ENCODE data around the gene PPP1R14C. TPM values are rescaled to one million over a fixed set of nuclear protein-coding genes. Genes with fewer than 3 reads are reported as not detected.

The PPP1R14C gene
- total RNA-seq, 2 donors from 2014 or later: 0.95 to 1.3 TPM

DNA sequence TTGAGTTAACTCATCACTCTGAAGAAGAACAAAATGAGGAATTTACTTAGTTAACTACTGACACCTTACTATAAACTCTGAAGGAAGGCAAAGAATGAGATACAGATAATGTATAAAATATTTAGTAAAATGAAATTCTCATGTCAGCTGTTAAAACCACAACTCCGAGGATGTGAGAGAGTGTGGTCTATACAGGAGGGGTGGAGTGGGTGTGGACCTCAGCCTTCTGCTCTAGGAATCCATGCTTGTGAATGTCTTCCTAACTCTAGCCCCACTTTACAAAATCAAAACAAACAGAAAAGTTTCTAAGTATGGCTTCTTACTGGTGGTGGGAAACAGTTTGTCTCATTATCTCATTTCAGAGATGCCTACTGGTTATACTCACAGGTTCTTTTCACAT, 14.2 kb downstream of the PPP1R14C start:
- H3K9me3 ChIP-seq: no peaks in the 10 kb centered on the region
- H3K4me1 ChIP-seq (ENCODE audit: control insufficient read depth in 1 of 2, low read depth in 2 of 2): no peaks in the 10 kb centered on the region
- H3K27ac ChIP-seq: no peak overlapping the region
- H3K36me3 ChIP-seq: no peaks in the 10 kb centered on the region
- TF ChIP-seq, protein P1, sequence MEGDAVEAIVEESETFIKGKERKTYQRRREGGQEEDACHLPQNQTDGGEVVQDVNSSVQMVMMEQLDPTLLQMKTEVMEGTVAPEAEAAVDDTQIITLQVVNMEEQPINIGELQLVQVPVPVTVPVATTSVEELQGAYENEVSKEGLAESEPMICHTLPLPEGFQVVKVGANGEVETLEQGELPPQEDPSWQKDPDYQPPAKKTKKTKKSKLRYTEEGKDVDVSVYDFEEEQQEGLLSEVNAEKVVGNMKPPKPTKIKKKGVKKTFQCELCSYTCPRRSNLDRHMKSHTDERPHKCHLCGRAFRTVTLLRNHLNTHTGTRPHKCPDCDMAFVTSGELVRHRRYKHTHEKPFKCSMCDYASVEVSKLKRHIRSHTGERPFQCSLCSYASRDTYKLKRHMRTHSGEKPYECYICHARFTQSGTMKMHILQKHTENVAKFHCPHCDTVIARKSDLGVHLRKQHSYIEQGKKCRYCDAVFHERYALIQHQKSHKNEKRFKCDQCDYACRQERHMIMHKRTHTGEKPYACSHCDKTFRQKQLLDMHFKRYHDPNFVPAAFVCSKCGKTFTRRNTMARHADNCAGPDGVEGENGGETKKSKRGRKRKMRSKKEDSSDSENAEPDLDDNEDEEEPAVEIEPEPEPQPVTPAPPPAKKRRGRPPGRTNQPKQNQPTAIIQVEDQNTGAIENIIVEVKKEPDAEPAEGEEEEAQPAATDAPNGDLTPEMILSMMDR (IDR thresholded peaks at IDR 0.05): no peak
- DNase-seq (ENCODE audit: low spot score) (no peak), ATAC-seq (ENCODE audit: insufficient number of reproducible peaks, low FRiP score, low read depth) (no peak)
- H3K27me3 ChIP-seq (replicated peaks; ENCODE audit: insufficient read depth): no peaks in the 10 kb centered on the region
- H3K4me3 ChIP-seq: no peak overlapping the region

DNA sequence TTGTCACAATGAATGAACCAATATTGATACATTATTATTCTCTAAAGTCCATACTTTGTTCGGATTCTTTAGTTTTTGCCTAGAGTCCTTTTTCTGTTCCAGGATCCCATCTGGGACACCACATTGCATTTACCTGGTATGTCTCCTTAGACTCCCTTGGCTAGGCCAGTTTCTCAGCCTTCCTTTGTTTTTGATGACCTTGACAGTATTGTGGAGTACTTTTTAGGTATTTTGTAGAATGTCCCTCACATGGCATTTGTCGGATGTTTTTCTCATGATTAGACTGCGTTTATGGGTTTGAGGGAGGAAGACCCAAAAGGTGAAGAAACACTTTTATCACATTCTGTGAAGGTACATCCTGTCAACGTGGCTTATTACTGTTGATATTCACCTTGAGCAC, 16.9 kb downstream of the PPP1R14C start:
- Histone ChIP-seq H3K27ac (no peak overlapping the region), H3K4me3 (no peak overlapping the region), H3K4me1 (ENCODE audit: control insufficient read depth in 1 of 2, low read depth in 2 of 2) (no peaks in the 10 kb centered on the region), H3K9me3 (no peaks in the 10 kb centered on the region), H3K36me3 (no peaks in the 10 kb centered on the region), H3K27me3 (replicated peaks; ENCODE audit: insufficient read depth) (no peaks in the 10 kb centered on the region)
- TF ChIP-seq, protein P1 (IDR thresholded peaks at IDR 0.05): no peak
- DNase-seq (ENCODE audit: low spot score) (no peak), ATAC-seq (ENCODE audit: insufficient number of reproducible peaks, low FRiP score, low read depth) (no peak)

GRCh38 chr6:150163970-150164369, 21.1 kb downstream of the PPP1R14C start:
- DNase-seq (ENCODE audit: low spot score) (no peak), ATAC-seq (ENCODE audit: insufficient number of reproducible peaks, low FRiP score, low read depth) (no peak)
- no peaks in the 10 kb centered on the region for H3K36me3 ChIP-seq
- H3K9me3 ChIP-seq: no peaks in the 10 kb centered on the region
- H3K27ac ChIP-seq: no peak overlapping the region
- no peaks in the 10 kb centered on the region for H3K4me1 ChIP-seq (ENCODE audit: control insufficient read depth in 1 of 2, low read depth in 2 of 2)
- TF ChIP-seq, protein P1 (IDR thresholded peaks at IDR 0.05): no peak
- no peak overlapping the region for H3K4me3 ChIP-seq
- H3K27me3 ChIP-seq (replicated peaks; ENCODE audit: insufficient read depth): no peaks in the 10 kb centered on the region

DNA sequence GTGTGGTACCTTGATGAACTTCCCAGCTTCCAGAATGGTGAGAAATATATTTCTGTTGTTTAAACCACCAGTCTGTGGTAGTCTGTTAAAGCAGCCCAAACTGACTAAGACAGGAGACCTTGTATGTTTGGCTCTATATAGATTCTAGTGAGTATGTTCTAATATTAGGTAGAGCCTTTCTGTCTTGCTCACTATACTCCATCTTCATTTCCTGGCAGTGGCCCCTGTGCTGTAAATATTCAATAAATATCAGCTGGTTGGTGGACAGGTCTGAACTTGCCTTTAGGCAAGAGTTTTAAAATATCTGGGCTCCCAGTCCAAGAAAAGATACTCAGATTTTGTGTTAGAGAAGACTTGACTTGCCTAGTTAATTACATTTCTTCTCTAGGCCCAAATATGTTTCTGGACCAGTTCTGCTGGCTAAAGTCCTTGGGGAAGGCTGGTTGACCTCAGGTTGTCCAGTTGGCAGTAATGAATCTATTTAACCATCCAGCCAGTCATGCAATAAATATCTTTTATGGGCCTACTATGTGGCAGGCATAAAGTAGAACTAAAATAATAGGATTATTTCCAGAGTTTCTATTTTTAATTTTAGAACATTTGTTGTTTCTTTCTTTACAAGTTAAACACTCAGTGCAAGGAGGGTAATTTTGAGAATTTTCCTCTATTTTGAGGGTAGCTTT, 22.3 kb downstream of the PPP1R14C start:
- TF ChIP-seq, protein P1 (IDR thresholded peaks at IDR 0.05): no peak
- Histone ChIP-seq H3K9me3 (no peaks in the 10 kb centered on the region), H3K27me3 (replicated peaks; ENCODE audit: insufficient read depth) (no peaks in the 10 kb centered on the region), H3K27ac (no peak overlapping the region), H3K4me1 (ENCODE audit: control insufficient read depth in 1 of 2, low read depth in 2 of 2) (no peaks in the 10 kb centered on the region), H3K36me3 (no peaks in the 10 kb centered on the region), H3K4me3 (no peak overlapping the region)
- DNase-seq (ENCODE audit: low spot score) (no peak), ATAC-seq (ENCODE audit: insufficient number of reproducible peaks, low FRiP score, low read depth) (no peak)

DNA sequence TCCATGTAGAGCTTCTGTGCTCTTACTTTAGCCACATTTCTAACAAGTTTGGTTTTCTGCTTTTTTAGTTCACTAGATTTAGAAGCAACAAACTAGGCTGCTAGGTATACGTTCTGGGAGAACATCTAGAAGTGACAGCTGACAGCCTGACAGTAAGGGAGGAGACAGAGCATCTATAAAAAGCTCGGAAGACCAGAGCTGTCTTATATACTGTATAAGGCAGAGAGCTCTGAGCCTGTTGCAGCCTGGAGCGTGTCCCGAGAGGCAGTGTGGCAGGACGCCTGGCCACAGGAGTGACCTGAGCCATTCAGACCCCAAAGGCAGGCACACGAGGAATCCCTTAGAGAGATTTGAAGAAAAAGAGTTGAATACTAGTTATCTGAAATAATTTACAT, 24.6 kb downstream of the PPP1R14C start:
- Histone ChIP-seq H3K27ac (no peak overlapping the region), H3K36me3 (no peaks in the 10 kb centered on the region), H3K4me1 (ENCODE audit: control insufficient read depth in 1 of 2, low read depth in 2 of 2) (no peaks in the 10 kb centered on the region), H3K27me3 (replicated peaks; ENCODE audit: insufficient read depth) (no peaks in the 10 kb centered on the region), H3K9me3 (no peaks in the 10 kb centered on the region), H3K4me3 (no peak overlapping the region)
- DNase-seq (ENCODE audit: low spot score): no peak
- TF ChIP-seq, protein P1 (IDR thresholded peaks at IDR 0.05): no peak
- no peak for ATAC-seq (ENCODE audit: insufficient number of reproducible peaks, low FRiP score, low read depth)

Data from thoracic aorta (tissue), 2 donors.